Thyroid gland (tissue), 4 donors: ENCODE data around the gene SIL1. TPM values are rescaled to one million over a fixed set of nuclear protein-coding genes. Genes with fewer than 3 reads are reported as not detected.

Source experiments
- DNase-seq, 2 donors: peaks; one replicate each; pipeline ENCODE4 v3.0.0-alpha.2; 2019
- H3K27ac ChIP-seq, 3 donors: fragments of 200-600 bp; sonication (generic); 1 replicate in 2 of 3; 2 replicates in 1 of 3; pipeline ENCODE4 v1.5.1; 2016 to 2019; ENCODE audit warnings: mild to moderate bottlenecking in 1 of 3, moderate library complexity in 1 of 3
- H3K27me3 ChIP-seq: fragments of 200-600 bp; sonication (generic); one replicate; pipeline ENCODE4 v1.5.1; 2019
- H3K36me3 ChIP-seq, 2 donors: fragments of 200-600 bp; sonication (generic); one replicate each; pipeline ENCODE4 v1.5.1; 2016 to 2019
- H3K4me1 ChIP-seq, 2 donors: fragments of 200-600 bp; sonication (generic); one replicate each; pipeline ENCODE4 v1.5.1; 2017 to 2019
- H3K4me3 ChIP-seq, 3 donors: fragments of 200-600 bp; sonication (generic); replicated peaks in 1 of 3; 1 replicate in 2 of 3; 2 replicates in 1 of 3; pipeline ENCODE4 v1.5.1; 2016; ENCODE audit warnings: mild to moderate bottlenecking in 1 of 3
- H3K9me3 ChIP-seq: fragments of 200-600 bp; sonication (generic); one replicate; pipeline ENCODE4 v1.5.1; 2017
- POLR2A ChIP-seq, 2 donors: fragments of 450-650 bp; IDR thresholded peaks; one replicate each; pipeline ENCODE4 v1.6.1; 2017; ENCODE audit warnings: antibody characterized with exemption in 2 of 2, mild to moderate bottlenecking in 2 of 2, moderate library complexity in 1 of 2
- WGBS, 2 donors: methylation state at CpG; one replicate each; pipeline ENCODE4 v1.1.5; 2017; 5-methylcytosine and 5-hydroxymethylcytosine counted together
- intact Hi-C: fragments of 100-400 bp; cut with DNase I; formaldehyde crosslinking; loops from one replicate; pipeline ENCODE4 v1.15.1; 2023
- total RNA-seq, 4 donors: library from RNA; depleted of rRNA; stranded (reverse); fragments of >200 nt; gene quantifications; one replicate each; pipeline ENCODE4 v1.2.3, GENCODE V29; 2016
- TF ChIP-seq, protein P1 (sequence below), 6 experiments: fragments of 200-600 bp in 3 of 6; fragments of 450-650 bp in 3 of 6; sonication (generic) in 3 of 6; IDR thresholded peaks; one replicate each; pipeline ENCODE4 v1.5.1; 2016 to 2019; ENCODE audit warnings: antibody characterized with exemption in 6 of 6, mild to moderate bottlenecking in 2 of 6, inconsistent platforms in 1 of 6, moderate library complexity in 1 of 6

Gene SIL1
- total RNA-seq, 4 donors from 2014 or later: 57.5 to 103 (median 81.7) TPM

DNA sequence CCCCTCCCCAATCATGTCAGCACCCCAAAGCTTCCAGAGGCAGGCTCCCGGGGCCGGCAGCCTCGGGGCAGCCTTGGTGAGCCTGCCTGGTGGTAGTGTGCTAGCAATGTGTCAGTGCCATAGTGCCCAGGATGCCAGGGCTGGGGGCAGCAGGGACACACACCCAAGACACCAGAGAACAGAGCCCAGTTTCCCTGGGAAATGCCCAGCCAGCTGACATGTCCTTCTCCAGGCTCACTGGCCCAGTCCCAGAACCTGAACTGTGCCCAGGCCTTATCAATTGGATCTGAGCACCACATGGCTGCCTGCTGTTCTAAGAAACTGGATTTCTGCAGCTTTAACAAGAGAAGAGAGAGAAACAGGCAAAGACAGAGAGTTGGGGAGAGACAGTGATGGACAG, 248.2 kb downstream of the SIL1 start:
- Histone ChIP-seq H3K27me3 (no peaks in the 10 kb centered on the region), H3K9me3 (no peaks in the 10 kb centered on the region), H3K27ac (peak overlapping the region; percentile 66 to 81 (median 76)), H3K4me1 (peaks cover 72 to 90% of the 10 kb centered on the region in 2 donors), H3K36me3 (no peaks in the 10 kb centered on the region), H3K4me3 (no peak overlapping the region)
- TF ChIP-seq POLR2A (IDR thresholded peaks at IDR 0.05): no peak
- TF ChIP-seq, protein P1, sequence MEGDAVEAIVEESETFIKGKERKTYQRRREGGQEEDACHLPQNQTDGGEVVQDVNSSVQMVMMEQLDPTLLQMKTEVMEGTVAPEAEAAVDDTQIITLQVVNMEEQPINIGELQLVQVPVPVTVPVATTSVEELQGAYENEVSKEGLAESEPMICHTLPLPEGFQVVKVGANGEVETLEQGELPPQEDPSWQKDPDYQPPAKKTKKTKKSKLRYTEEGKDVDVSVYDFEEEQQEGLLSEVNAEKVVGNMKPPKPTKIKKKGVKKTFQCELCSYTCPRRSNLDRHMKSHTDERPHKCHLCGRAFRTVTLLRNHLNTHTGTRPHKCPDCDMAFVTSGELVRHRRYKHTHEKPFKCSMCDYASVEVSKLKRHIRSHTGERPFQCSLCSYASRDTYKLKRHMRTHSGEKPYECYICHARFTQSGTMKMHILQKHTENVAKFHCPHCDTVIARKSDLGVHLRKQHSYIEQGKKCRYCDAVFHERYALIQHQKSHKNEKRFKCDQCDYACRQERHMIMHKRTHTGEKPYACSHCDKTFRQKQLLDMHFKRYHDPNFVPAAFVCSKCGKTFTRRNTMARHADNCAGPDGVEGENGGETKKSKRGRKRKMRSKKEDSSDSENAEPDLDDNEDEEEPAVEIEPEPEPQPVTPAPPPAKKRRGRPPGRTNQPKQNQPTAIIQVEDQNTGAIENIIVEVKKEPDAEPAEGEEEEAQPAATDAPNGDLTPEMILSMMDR (IDR thresholded peaks at IDR 0.05): no peak
- DNase-seq: peak; percentile 61 to 69
- WGBS, 2 donors: 80 to 100% methylated on average over 3 of the region's 3 CpGs
- intact Hi-C loops: no loop called here

DNA sequence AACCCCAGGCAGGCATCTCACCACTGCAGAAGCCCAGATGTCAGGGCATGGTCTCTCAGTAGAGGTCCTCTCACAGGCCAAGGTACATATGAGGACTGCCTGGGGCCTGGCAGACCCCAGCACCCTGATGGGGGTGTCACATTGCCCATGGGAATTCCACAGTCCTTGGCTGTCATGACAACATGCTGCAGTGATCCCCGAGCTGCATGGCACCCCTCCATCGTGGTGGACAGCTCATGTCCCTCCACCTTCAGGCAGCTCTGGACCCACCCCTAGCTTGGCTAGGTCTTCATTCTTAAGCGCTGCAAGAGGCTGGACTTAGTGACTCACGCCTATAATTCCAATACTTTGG, 249.0 kb downstream of the SIL1 start:
- H3K27me3 ChIP-seq: no peaks in the 10 kb centered on the region
- intact Hi-C loops: no loop called here
- peak in 1 of 2 donors; percentile 3 for DNase-seq
- WGBS, 2 donors: 40 to 94% methylated on average over 1 to 3 of the region's 4 CpGs
- H3K4me1 ChIP-seq: peaks cover 80 to 98% of the 10 kb centered on the region in 2 donors
- H3K27ac ChIP-seq: peak overlapping the region; percentile 66 to 81 (median 76)
- no peaks in the 10 kb centered on the region for H3K36me3 ChIP-seq
- H3K9me3 ChIP-seq: no peaks in the 10 kb centered on the region
- TF ChIP-seq POLR2A (IDR thresholded peaks at IDR 0.05): no peak
- no peak overlapping the region for H3K4me3 ChIP-seq

DNA sequence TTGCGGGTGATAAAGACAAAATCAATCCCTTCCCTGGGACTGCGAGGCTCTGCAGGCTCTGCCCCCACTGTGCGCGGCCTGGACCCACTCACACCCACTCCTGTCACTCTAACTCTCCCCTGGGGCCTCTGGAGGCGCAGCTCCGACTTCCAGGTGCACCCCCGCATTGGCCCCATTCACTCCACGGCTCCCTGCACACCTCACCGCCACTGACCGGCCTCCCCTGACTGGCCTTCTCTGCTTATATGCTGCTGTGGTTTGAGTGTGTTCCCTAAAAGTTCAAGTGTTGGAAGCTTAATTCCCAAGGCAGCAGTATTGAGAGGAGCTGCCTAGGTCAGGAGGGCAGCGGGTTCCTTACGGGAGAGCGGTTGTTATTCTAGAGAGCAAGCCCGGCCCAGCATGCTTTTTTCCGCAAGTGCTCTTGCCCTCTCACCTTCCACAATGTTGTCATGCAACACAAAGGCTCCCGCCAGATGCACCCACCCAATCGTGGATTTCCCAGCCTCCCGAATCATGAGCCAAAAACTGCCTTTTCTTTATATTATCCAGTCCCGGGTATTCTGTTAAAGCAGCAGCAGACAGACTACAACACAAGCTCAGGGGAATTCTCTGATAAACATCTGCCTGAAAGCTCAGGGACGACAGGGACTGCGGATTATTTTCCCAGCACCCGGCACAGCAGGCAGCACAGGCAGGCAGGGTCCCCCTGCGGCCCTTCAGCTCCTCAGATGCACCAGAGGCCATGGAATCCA, 249.5 kb downstream of the SIL1 start:
- no peak for TF ChIP-seq POLR2A (IDR thresholded peaks at IDR 0.05)
- TF ChIP-seq, protein P1 (IDR thresholded peaks at IDR 0.05): no peak
- Histone ChIP-seq H3K27me3 (no peaks in the 10 kb centered on the region), H3K9me3 (no peaks in the 10 kb centered on the region), H3K4me1 (peaks cover 81 to 99% of the 10 kb centered on the region in 2 donors), H3K27ac (peak overlapping the region; percentile 65 to 81 (median 66)), H3K36me3 (no peaks in the 10 kb centered on the region), H3K4me3 (no peak overlapping the region)
- 37 to 40% methylated on average over 19 of the region's 23 CpGs for WGBS, 2 donors
- peak; percentile 54 for DNase-seq
- intact Hi-C loops: no loop called here

DNA sequence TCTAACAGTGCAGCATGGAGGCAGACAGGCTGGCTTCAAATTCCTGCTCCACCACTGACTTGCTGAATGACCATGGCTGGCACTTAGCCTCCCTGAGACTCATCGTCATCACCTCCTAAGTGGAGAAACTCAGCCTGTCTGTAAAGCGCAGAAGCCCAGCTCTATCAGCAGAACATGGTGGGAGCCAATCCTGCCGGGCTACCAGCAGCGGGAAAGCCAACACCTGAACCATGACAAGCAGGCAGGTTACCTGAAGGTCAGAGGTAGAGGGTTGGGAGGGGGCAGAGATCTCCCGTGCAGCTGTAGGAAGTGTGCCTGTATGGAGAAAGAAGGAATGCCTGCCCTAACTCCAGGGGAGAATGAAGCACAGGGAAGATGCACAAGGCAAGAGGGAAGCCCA, 250.4 kb downstream of the SIL1 start:
- TF ChIP-seq POLR2A (IDR thresholded peaks at IDR 0.05): no peak
- TF ChIP-seq, protein P1 (IDR thresholded peaks at IDR 0.05): no peak
- Histone ChIP-seq H3K36me3 (no peaks in the 10 kb centered on the region), H3K9me3 (no peaks in the 10 kb centered on the region), H3K27me3 (no peaks in the 10 kb centered on the region), H3K4me1 (peaks cover 72 to 93% of the 10 kb centered on the region in 2 donors), H3K4me3 (no peak overlapping the region), H3K27ac (peak overlapping the region in 2 of 3 donors; percentile 66 to 81)
- intact Hi-C loops: no loop called here
- peak in 1 of 2 donors; percentile 9 for DNase-seq
- WGBS, 2 donors: 70 to 72% methylated on average over 5 of the region's 5 CpGs

DNA sequence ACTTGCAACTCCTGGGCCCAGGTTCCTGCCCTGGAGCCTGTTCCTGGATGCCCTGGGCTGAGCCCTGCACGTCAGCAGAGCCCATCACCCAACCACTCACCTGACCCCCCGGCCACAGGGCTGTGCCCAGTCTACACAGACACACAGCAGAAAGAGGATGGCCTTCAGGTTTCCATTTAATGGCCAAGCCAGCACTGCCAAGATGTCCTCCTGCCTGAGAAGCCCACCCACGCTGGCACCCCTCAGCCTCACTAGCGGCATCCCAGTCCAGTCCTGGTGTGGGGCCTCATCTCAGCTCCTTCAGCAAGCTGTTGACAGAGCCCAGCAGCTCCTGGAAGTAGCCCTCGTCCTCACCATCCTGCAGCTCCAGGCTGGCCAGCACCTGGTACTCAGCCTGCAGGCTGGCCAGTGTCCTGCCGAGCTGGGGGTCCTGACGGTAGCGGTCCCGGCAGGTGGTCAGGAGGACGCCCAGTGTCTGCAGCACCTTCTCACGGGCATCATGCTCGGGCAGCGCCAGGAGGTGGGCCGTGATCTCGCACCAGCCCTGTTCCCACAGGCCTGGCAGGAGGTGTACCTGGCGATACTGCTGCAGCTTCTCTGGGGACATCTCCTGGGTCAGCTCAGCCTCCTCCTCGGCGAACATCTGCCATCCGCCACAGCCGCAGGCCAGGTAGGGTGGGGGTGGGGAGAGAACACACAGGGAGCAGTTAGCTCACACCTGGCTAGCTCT, 251.2 kb downstream of the SIL1 start:
- Histone ChIP-seq H3K9me3 (no peaks in the 10 kb centered on the region), H3K4me3 (no peak overlapping the region), H3K4me1 (peaks cover 65 to 85% of the 10 kb centered on the region in 2 donors), H3K36me3 (no peaks in the 10 kb centered on the region), H3K27me3 (no peaks in the 10 kb centered on the region), H3K27ac (peak overlapping the region in 2 of 3 donors; percentile 69 to 85)
- peak in 1 of 2 donors; percentile 4 for DNase-seq
- no peak for TF ChIP-seq POLR2A (IDR thresholded peaks at IDR 0.05)
- TF ChIP-seq, protein P1 (IDR thresholded peaks at IDR 0.05): no peak
- intact Hi-C loops: no loop called here
- WGBS, 2 donors: 92 to 97% methylated on average over 4 to 9 of the region's 20 CpGs
